GM21825 (cell line): Measurements from ENCODE around the gene TTYH2.
"Not testable (repeated sequence)": the region's sequence is repeated elsewhere in the genome, so short reads cannot be mapped to it uniquely, and the experiment has no call there.

Experiments used
- ATAC-seq: cut with Tn5 transposase; IDR thresholded peaks from one replicate; pipeline ENCODE4 v1.9.1; 2021; ENCODE audit warnings: mild to moderate bottlenecking, moderate library complexity; ENCODE audit not compliant: unreplicated experiment

Gene TTYH2

GRCh38 chr17:74212913-74213791, at the start of gene TTYH2:
Gene TTYH2, plus strand, starts transcription at chr17:74213571. Its CDS starts 17 bp downstream, at chr17:74213588.
- peak; percentile 56 for ATAC-seq

GRCh38 chr17:74163836-74164235, 49.5 kb upstream of the TTYH2 start:
- no peak for ATAC-seq

GRCh38 chr17:74164446-74165045, 48.8 kb upstream of the TTYH2 start:
- ATAC-seq = no peak

- ATAC-seq = no peak
These were observed 47.5 kb upstream of the TTYH2 start for GRCh38 chr17:74165797-74166365.

- ATAC-seq = no peak
These were observed 42.4 kb upstream of the TTYH2 start for GRCh38 chr17:74170924-74171323.

- no peak for ATAC-seq
These were observed 40.7 kb upstream of the TTYH2 start for GRCh38 chr17:74172700-74173099.

- no peak for ATAC-seq
These were observed 36.8 kb upstream of the TTYH2 start for GRCh38 chr17:74176546-74177001.

- ATAC-seq = no peak
These were observed 36.3 kb upstream of the TTYH2 start for GRCh38 chr17:74177018-74177450.

- ATAC-seq = no peak
These were observed 33.8 kb upstream of the TTYH2 start for GRCh38 chr17:74179576-74179975.

- ATAC-seq = no peak
These were observed 33.0 kb upstream of the TTYH2 start for GRCh38 chr17:74180336-74180735.

GRCh38 chr17:74181341-74181740, 32.0 kb upstream of the TTYH2 start:
- no peak for ATAC-seq

- ATAC-seq = no peak
These were observed 31.2 kb upstream of the TTYH2 start for GRCh38 chr17:74182041-74182723.

- no peak for ATAC-seq
These were observed 30.0 kb upstream of the TTYH2 start for GRCh38 chr17:74183411-74183810.

GRCh38 chr17:74185571-74186185, 27.7 kb upstream of the TTYH2 start:
- no peak for ATAC-seq

- no peak for ATAC-seq
These were observed 26.9 kb upstream of the TTYH2 start for GRCh38 chr17:74186498-74186897.

GRCh38 chr17:74187761-74188160, 25.6 kb upstream of the TTYH2 start:
- ATAC-seq = no peak

- ATAC-seq = not testable (repeated sequence)
These were observed 24.7 kb upstream of the TTYH2 start for GRCh38 chr17:74188687-74189086.

GRCh38 chr17:74190154-74190553, 23.2 kb upstream of the TTYH2 start:
- ATAC-seq = no peak

- ATAC-seq = no peak
These were observed 22.5 kb upstream of the TTYH2 start for GRCh38 chr17:74190807-74191406.
